PC-9 (cell line): ENCODE data around the gene CTDP1.

Source experiments
- CTCF ChIP-seq: fragments of 200-600 bp; sonication (generic); conservative IDR thresholded peaks from 2 replicates; pipeline ENCODE4 v1.6.1; 2017; ENCODE audit warnings: mixed run types, antibody characterized with exemption, mild to moderate bottlenecking, moderate library complexity
- EZH2 ChIP-seq: fragments of 200-600 bp; sonication (generic); IDR thresholded peaks from 2 replicates; pipeline ENCODE4 v1.8.0; 2017; ENCODE audit warnings: antibody characterized with exemption, low read depth

GRCh38 chr18:79798346-79798998 is 118.9 kb downstream of the CTDP1 start:
- TF ChIP-seq CTCF = no peak
- no peak for TF ChIP-seq EZH2
